ENCODE data around the gene FHAD1. TPM values are rescaled to one million over a fixed set of nuclear protein-coding genes. Genes with fewer than 3 reads are reported as not detected.

Gene FHAD1
- total RNA-seq, 4 donors from 2014 or later, result 1.6 TPM; not detected in 3

GRCh38 chr1:15352128-15352957 is 105.3 kb downstream of the FHAD1 start:
- H3K4me1 ChIP-seq, result peaks cover 10% of the 10 kb centered on the region
- no peaks in the 10 kb centered on the region for H3K9me3 ChIP-seq
- no peak overlapping the region for H3K27ac ChIP-seq
- no peak for DNase-seq (ENCODE audit: low spot score in 2 of 2)
- TF ChIP-seq, protein P1, sequence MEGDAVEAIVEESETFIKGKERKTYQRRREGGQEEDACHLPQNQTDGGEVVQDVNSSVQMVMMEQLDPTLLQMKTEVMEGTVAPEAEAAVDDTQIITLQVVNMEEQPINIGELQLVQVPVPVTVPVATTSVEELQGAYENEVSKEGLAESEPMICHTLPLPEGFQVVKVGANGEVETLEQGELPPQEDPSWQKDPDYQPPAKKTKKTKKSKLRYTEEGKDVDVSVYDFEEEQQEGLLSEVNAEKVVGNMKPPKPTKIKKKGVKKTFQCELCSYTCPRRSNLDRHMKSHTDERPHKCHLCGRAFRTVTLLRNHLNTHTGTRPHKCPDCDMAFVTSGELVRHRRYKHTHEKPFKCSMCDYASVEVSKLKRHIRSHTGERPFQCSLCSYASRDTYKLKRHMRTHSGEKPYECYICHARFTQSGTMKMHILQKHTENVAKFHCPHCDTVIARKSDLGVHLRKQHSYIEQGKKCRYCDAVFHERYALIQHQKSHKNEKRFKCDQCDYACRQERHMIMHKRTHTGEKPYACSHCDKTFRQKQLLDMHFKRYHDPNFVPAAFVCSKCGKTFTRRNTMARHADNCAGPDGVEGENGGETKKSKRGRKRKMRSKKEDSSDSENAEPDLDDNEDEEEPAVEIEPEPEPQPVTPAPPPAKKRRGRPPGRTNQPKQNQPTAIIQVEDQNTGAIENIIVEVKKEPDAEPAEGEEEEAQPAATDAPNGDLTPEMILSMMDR (IDR thresholded peaks at IDR 0.05), result no peak
- no peak for TF ChIP-seq POLR2A (IDR thresholded peaks at IDR 0.05)
- TF ChIP-seq EP300 (IDR thresholded peaks at IDR 0.05), result no peak
- TF ChIP-seq POLR2AphosphoS5 (IDR thresholded peaks at IDR 0.05), result no peak
- H3K27me3 ChIP-seq, result no peaks in the 10 kb centered on the region
- H3K36me3 ChIP-seq, result no peaks in the 10 kb centered on the region
- WGBS, result 61% methylated on average over 12 of the region's 12 CpGs
- H3K4me3 ChIP-seq, result no peak overlapping the region

- Histone ChIP-seq H3K36me3 (no peaks in the 10 kb centered on the region), H3K9me3 (no peaks in the 10 kb centered on the region), H3K4me3 (no peak overlapping the region), H3K27me3 (no peaks in the 10 kb centered on the region), H3K27ac (no peak overlapping the region), H3K4me1 (peaks cover 10% of the 10 kb centered on the region)
- DNase-seq (ENCODE audit: low spot score in 2 of 2), result no peak
- no peak for TF ChIP-seq POLR2A (IDR thresholded peaks at IDR 0.05)
- WGBS, result 75% methylated on average over 11 of the region's 11 CpGs
These were observed 107.0 kb downstream of the FHAD1 start for GRCh38 chr1:15353839-15354579.

DNA sequence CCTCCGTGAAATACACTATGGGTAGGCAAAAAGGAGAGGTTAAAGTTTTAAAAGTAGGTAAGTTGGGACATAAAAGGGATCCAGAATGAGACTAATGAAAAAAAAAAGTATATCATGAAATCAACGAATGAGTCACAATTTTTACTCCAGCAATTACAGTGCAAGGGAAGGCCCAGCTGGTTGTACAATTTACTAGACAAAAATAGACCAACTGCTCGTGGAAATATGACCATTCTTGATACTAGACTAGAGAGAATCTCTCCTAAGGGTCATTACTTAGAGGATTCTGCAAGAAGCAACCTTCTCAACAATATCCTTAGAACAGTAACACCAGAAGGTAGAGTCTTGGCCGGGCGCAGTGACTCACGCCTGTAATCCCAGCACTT is 107.5 kb downstream of the FHAD1 start:
- Histone ChIP-seq H3K36me3 (no peaks in the 10 kb centered on the region), H3K9me3 (no peaks in the 10 kb centered on the region), H3K4me1 (peaks cover 10% of the 10 kb centered on the region), H3K4me3 (no peak overlapping the region), H3K27me3 (no peaks in the 10 kb centered on the region), H3K27ac (no peak overlapping the region)
- TF ChIP-seq, protein P1 (IDR thresholded peaks at IDR 0.05), result no peak
- TF ChIP-seq POLR2AphosphoS5 (IDR thresholded peaks at IDR 0.05) (no peak), EP300 (IDR thresholded peaks at IDR 0.05) (no peak), POLR2A (IDR thresholded peaks at IDR 0.05) (no peak)
- 74% methylated on average over 6 of the region's 6 CpGs for WGBS
- DNase-seq (ENCODE audit: low spot score in 2 of 2), result no peak

GRCh38 chr1:15355968-15356625 is 109.1 kb downstream of the FHAD1 start:
- Histone ChIP-seq H3K27ac (no peak overlapping the region), H3K36me3 (no peaks in the 10 kb centered on the region), H3K4me1 (peaks cover 10% of the 10 kb centered on the region), H3K9me3 (no peaks in the 10 kb centered on the region), H3K27me3 (no peaks in the 10 kb centered on the region), H3K4me3 (no peak overlapping the region)
- TF ChIP-seq EP300 (IDR thresholded peaks at IDR 0.05), result no peak
- no peak for TF ChIP-seq POLR2AphosphoS5 (IDR thresholded peaks at IDR 0.05)
- no peak for TF ChIP-seq POLR2A (IDR thresholded peaks at IDR 0.05)
- TF ChIP-seq, protein P1 (IDR thresholded peaks at IDR 0.05), result no peak
- DNase-seq (ENCODE audit: low spot score in 2 of 2), result no peak
- 85% methylated on average over 16 of the region's 16 CpGs for WGBS

DNA sequence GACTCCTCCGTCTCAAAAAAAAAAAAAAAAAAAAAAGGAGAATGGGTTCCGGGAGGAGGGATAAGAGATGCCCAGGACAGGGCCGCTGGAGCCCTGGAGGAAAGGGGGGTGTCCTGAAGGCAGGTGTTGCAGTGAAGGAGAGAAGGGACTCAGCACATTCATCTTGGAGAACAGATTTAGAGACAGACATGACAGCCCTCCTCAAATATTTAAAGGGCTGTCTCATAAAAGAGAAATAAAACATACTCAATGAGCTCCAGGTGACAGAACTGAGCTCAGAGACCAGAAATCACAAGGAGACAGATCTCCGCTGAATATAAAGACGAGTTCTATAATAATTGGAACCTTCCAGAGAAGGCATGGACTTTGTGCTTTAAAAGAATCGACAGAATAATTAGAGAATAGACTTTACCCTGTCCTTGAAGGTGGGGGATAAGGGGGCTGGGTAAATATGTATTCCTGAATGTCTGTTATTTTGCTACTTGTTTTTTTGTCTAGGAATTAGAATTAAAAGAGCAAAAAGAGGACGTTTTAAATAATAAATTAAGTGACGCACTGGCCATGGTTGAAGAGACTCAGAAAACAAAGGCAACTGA is 110.7 kb downstream of the FHAD1 start:
- 81% methylated on average over 8 of the region's 8 CpGs for WGBS
- Histone ChIP-seq H3K36me3 (no peaks in the 10 kb centered on the region), H3K4me1 (no peaks in the 10 kb centered on the region), H3K9me3 (no peaks in the 10 kb centered on the region), H3K27ac (no peak overlapping the region), H3K4me3 (no peak overlapping the region), H3K27me3 (no peaks in the 10 kb centered on the region)
- no peak for DNase-seq (ENCODE audit: low spot score in 2 of 2)
- TF ChIP-seq POLR2AphosphoS5 (IDR thresholded peaks at IDR 0.05), result no peak
- no peak for TF ChIP-seq EP300 (IDR thresholded peaks at IDR 0.05)
- TF ChIP-seq POLR2A (IDR thresholded peaks at IDR 0.05), result no peak
- TF ChIP-seq, protein P1 (IDR thresholded peaks at IDR 0.05), result no peak
